ENCODE results near the gene PITPNM3.

The PITPNM3 gene

GRCh38 chr17:6430769-6431168 lies 125.6 kb downstream of the PITPNM3 start:
- TF ChIP-seq CEBPB (IDR thresholded peaks at IDR 0.05) = no peak
- no peak for TF ChIP-seq TCF12 (IDR thresholded peaks at IDR 0.05; ENCODE audit: low read depth)
- TF ChIP-seq RAD21 (IDR thresholded peaks at IDR 0.05; ENCODE audit: low read depth) = no peak
- TF ChIP-seq CREB1 (IDR thresholded peaks at IDR 0.05; ENCODE audit: low read depth) = no peak
- TF ChIP-seq MAX (IDR thresholded peaks at IDR 0.05) = no peak
- no peak for TF ChIP-seq USF1 (IDR thresholded peaks at IDR 0.05)

- TF ChIP-seq NFIC (IDR thresholded peaks at IDR 0.05) = no peak
- no peak for TF ChIP-seq YY1 (IDR thresholded peaks at IDR 0.05; ENCODE audit: low read depth)
- TF ChIP-seq TAF1 (IDR thresholded peaks at IDR 0.05; ENCODE audit: low read depth) = no peak
- TF ChIP-seq TEAD4 (IDR thresholded peaks at IDR 0.05) = no peak
- TF ChIP-seq RAD21 (IDR thresholded peaks at IDR 0.05; ENCODE audit: low read depth) = no peak
- TF ChIP-seq EP300 (IDR thresholded peaks at IDR 0.05; ENCODE audit: borderline replicate concordance) = no peak
- no peak for TF ChIP-seq FOXM1 (IDR thresholded peaks at IDR 0.05; ENCODE audit: borderline replicate concordance, low read depth)
- no peak for TF ChIP-seq CEBPB (IDR thresholded peaks at IDR 0.05)
Measured at GRCh38 chr17:6429266-6429665, 127.1 kb downstream of the PITPNM3 start.

GRCh38 chr17:6428207-6428965 lies 128.0 kb downstream of the PITPNM3 start:
- TF ChIP-seq FOXM1 (IDR thresholded peaks at IDR 0.05; ENCODE audit: borderline replicate concordance, low read depth) (no peak), TAF1 (IDR thresholded peaks at IDR 0.05; ENCODE audit: low read depth) (no peak)

GRCh38 chr17:6427279-6427781 lies 129.0 kb downstream of the PITPNM3 start:
- no peak for TF ChIP-seq EP300 (IDR thresholded peaks at IDR 0.05; ENCODE audit: borderline replicate concordance)
- TF ChIP-seq CEBPB (IDR thresholded peaks at IDR 0.05) = no peak
- no peak for TF ChIP-seq TAF1 (IDR thresholded peaks at IDR 0.05; ENCODE audit: low read depth)
- no peak for TF ChIP-seq ZBTB7A (IDR thresholded peaks at IDR 0.05; ENCODE audit: low read depth)
- no peak for TF ChIP-seq YY1 (IDR thresholded peaks at IDR 0.05; ENCODE audit: low read depth)
- TF ChIP-seq USF1 (IDR thresholded peaks at IDR 0.05) = no peak
- no peak for TF ChIP-seq EGR1 (IDR thresholded peaks at IDR 0.05)
- no peak for TF ChIP-seq TEAD4 (IDR thresholded peaks at IDR 0.05)
- TF ChIP-seq NFIC (IDR thresholded peaks at IDR 0.05) = no peak
- TF ChIP-seq REST (IDR thresholded peaks at IDR 0.05; ENCODE audit: low read depth) = no peak
- no peak for TF ChIP-seq MAX (IDR thresholded peaks at IDR 0.05)

- TF ChIP-seq TEAD4 (IDR thresholded peaks at IDR 0.05) (no peak), TCF12 (IDR thresholded peaks at IDR 0.05; ENCODE audit: low read depth) (no peak), RAD21 (IDR thresholded peaks at IDR 0.05; ENCODE audit: low read depth) (no peak), YY1 (IDR thresholded peaks at IDR 0.05; ENCODE audit: low read depth) (no peak), NFIC (IDR thresholded peaks at IDR 0.05) (no peak), REST (IDR thresholded peaks at IDR 0.05; ENCODE audit: low read depth) (no peak), ZBTB7A (IDR thresholded peaks at IDR 0.05; ENCODE audit: low read depth) (no peak), CEBPB (IDR thresholded peaks at IDR 0.05) (no peak), EGR1 (IDR thresholded peaks at IDR 0.05) (no peak), TAF1 (IDR thresholded peaks at IDR 0.05; ENCODE audit: low read depth) (no peak), FOXM1 (IDR thresholded peaks at IDR 0.05; ENCODE audit: borderline replicate concordance, low read depth) (no peak), CREB1 (IDR thresholded peaks at IDR 0.05; ENCODE audit: low read depth) (no peak), EP300 (IDR thresholded peaks at IDR 0.05; ENCODE audit: borderline replicate concordance) (no peak), MAX (IDR thresholded peaks at IDR 0.05) (no peak), USF1 (IDR thresholded peaks at IDR 0.05) (no peak)
Measured at GRCh38 chr17:6426356-6427101, 129.8 kb downstream of the PITPNM3 start.

All from Ishikawa (cell line).